GM19240 (cell line): ENCODE data around the gene SPATA45.
"Not testable (repeated sequence)": the region's sequence is repeated elsewhere in the genome, so short reads cannot be mapped to it uniquely, and the experiment has no call there.

ENCODE experiments used
- DNase-seq: peaks from one replicate; pipeline ENCODE4 v3.0.0; 2011; ENCODE audit warnings: low spot score; ENCODE audit not compliant: insufficient read length

Gene SPATA45

GRCh38 chr1:212833211-212834207 is 13.9 kb downstream of the SPATA45 start:
- not testable (repeated sequence) for DNase-seq

- DNase-seq = no peak
These were observed 19.1 kb downstream of the SPATA45 start for GRCh38 chr1:212828395-212828794.

- no peak for DNase-seq
These were observed 19.6 kb downstream of the SPATA45 start for GRCh38 chr1:212827831-212828278.

- DNase-seq = no peak
These were observed 20.2 kb downstream of the SPATA45 start for GRCh38 chr1:212827171-212827776.

- no peak for DNase-seq
These were observed 21.5 kb downstream of the SPATA45 start for GRCh38 chr1:212825798-212826452.

- no peak for DNase-seq
These were observed 23.2 kb downstream of the SPATA45 start for GRCh38 chr1:212824201-212824600.

GRCh38 chr1:212822956-212823355 is 24.5 kb downstream of the SPATA45 start:
- no peak for DNase-seq

GRCh38 chr1:212820969-212821368 is 26.5 kb downstream of the SPATA45 start:
- DNase-seq = no peak

- peak; percentile 3 for DNase-seq
These were observed 27.7 kb downstream of the SPATA45 start for GRCh38 chr1:212819726-212820125.

- DNase-seq = no peak
These were observed 30.7 kb downstream of the SPATA45 start for GRCh38 chr1:212816567-212817278.

GRCh38 chr1:212814537-212815334 is 32.7 kb downstream of the SPATA45 start:
- no peak for DNase-seq

- no peak for DNase-seq
These were observed 41.7 kb downstream of the SPATA45 start for GRCh38 chr1:212805767-212806166.

GRCh38 chr1:212797681-212798080 is 49.8 kb downstream of the SPATA45 start:
- DNase-seq = no peak

GRCh38 chr1:212794561-212795014 is 52.9 kb downstream of the SPATA45 start:
- DNase-seq = peak; percentile 48

- no peak for DNase-seq
These were observed 55.0 kb downstream of the SPATA45 start for GRCh38 chr1:212792396-212792908.

- DNase-seq = peak; percentile 13
These were observed 55.6 kb downstream of the SPATA45 start, which contains the start of the genes NSL1 and TATDN3 for GRCh38 chr1:212791676-212792395. Gene NSL1, minus strand, starts transcription at chr1:212791777. Its CDS starts 14 bp downstream, at chr1:212791763. Gene TATDN3, plus strand, starts transcription at chr1:212791894. Its CDS starts 28 bp downstream, at chr1:212791922.

GRCh38 chr1:212791261-212791675 is 56.2 kb downstream of the SPATA45 start:
- no peak for DNase-seq

GRCh38 chr1:212785871-212786270 is 61.6 kb downstream of the SPATA45 start:
- no peak for DNase-seq

- DNase-seq = no peak
These were observed 63.5 kb downstream of the SPATA45 start for GRCh38 chr1:212783976-212784375.
